HEK293 (cell line): ENCODE data around the gene LRRC47.

Source experiments
- KLF10 ChIP-seq: fragments of 450-650 bp; IDR thresholded peaks from 2 replicates; pipeline ENCODE4 v1.5.1; 2018; ENCODE audit warnings: missing biosample characterization, mild to moderate bottlenecking, missing genetic modification characterization
- KLF7 ChIP-seq: fragments of 450-650 bp; formaldehyde crosslinking; IDR thresholded peaks from 2 replicates; pipeline ENCODE4 v1.5.1; 2016; ENCODE audit warnings: missing biosample characterization, missing genetic modification characterization, borderline replicate concordance
- SCRT1 ChIP-seq: fragments of 450-650 bp; formaldehyde crosslinking; IDR thresholded peaks from 2 replicates; pipeline ENCODE4 v1.5.1; 2016; ENCODE audit warnings: missing biosample characterization, missing genetic modification characterization, borderline replicate concordance
- ZBTB7A ChIP-seq: fragments of 450-650 bp; formaldehyde crosslinking; IDR thresholded peaks from 2 replicates; pipeline ENCODE4 v1.5.1; 2016; ENCODE audit warnings: low read depth, missing biosample characterization, missing genetic modification characterization
- ZBTB8A ChIP-seq: fragments of 450-650 bp; formaldehyde crosslinking; IDR thresholded peaks from 2 replicates; pipeline ENCODE4 v1.5.1; 2016; ENCODE audit warnings: missing biosample characterization, missing genetic modification characterization
- ZNF121 ChIP-seq: fragments of 450-650 bp; formaldehyde crosslinking; IDR thresholded peaks from 2 replicates; pipeline ENCODE4 v1.5.1; 2016; ENCODE audit warnings: missing biosample characterization, missing genetic modification characterization
- ZNF157 ChIP-seq: fragments of 450-650 bp; formaldehyde crosslinking; IDR thresholded peaks from 2 replicates; pipeline ENCODE4 v1.5.1; 2016; ENCODE audit warnings: missing biosample characterization, missing genetic modification characterization
- ZNF211 ChIP-seq: fragments of 450-650 bp; formaldehyde crosslinking; IDR thresholded peaks from 2 replicates; pipeline ENCODE4 v1.5.1; 2016; ENCODE audit warnings: low read depth, missing biosample characterization, missing genetic modification characterization
- ZNF274 ChIP-seq, 2 experiments: fragments of 200-500 bp in 1 of 2; fragments of 450-650 bp in 1 of 2; sonication (Bioruptor generic) in 1 of 2; formaldehyde crosslinking in 1 of 2; IDR thresholded peaks; 2 replicates each; pipeline versions ENCODE4 v1.5.1 to v1.6.1; 2014 to 2016; ENCODE audit warnings: borderline replicate concordance in 1 of 2, inconsistent platforms in 1 of 2, low read length in 1 of 2, missing biosample characterization in 1 of 2, missing genetic modification characterization in 1 of 2
- ZNF335 ChIP-seq: fragments of 450-650 bp; formaldehyde crosslinking; conservative IDR thresholded peaks from 2 replicates; pipeline ENCODE4 v1.5.1; 2016; ENCODE audit warnings: missing biosample characterization, missing genetic modification characterization
- ZNF341 ChIP-seq: fragments of 450-650 bp; formaldehyde crosslinking; IDR thresholded peaks from 2 replicates; pipeline ENCODE4; 2016; ENCODE audit warnings: low read depth, missing biosample characterization, missing genetic modification characterization
- ZNF510 ChIP-seq: fragments of 450-650 bp; formaldehyde crosslinking; IDR thresholded peaks from 2 replicates; pipeline ENCODE4 v1.5.1; 2018; ENCODE audit warnings: mild to moderate bottlenecking, missing genetic modification characterization, missing biosample characterization; ENCODE audit not compliant: insufficient replicate concordance
- ZNF521 ChIP-seq: fragments of 450-650 bp; formaldehyde crosslinking; IDR thresholded peaks from 2 replicates; pipeline ENCODE4 v1.5.1; 2017; ENCODE audit warnings: missing biosample characterization, mild to moderate bottlenecking, missing genetic modification characterization
- ZNF548 ChIP-seq: fragments of 450-650 bp; formaldehyde crosslinking; IDR thresholded peaks from 2 replicates; pipeline ENCODE4 v1.5.1; 2016; ENCODE audit warnings: missing biosample characterization, missing genetic modification characterization
- ZNF624 ChIP-seq: fragments of 450-650 bp; formaldehyde crosslinking; IDR thresholded peaks from 2 replicates; pipeline ENCODE4 v1.5.1; 2017; ENCODE audit warnings: missing biosample characterization, missing genetic modification characterization
- ZNF629 ChIP-seq: fragments of 450-650 bp; formaldehyde crosslinking; IDR thresholded peaks from 2 replicates; pipeline ENCODE4 v1.5.1; 2017; ENCODE audit warnings: missing biosample characterization, missing genetic modification characterization
- ZNF654 ChIP-seq: fragments of 450-650 bp; formaldehyde crosslinking; IDR thresholded peaks from 2 replicates; pipeline ENCODE4 v1.5.1; 2016; ENCODE audit warnings: low read depth, missing biosample characterization, missing genetic modification characterization
- ZNF76 ChIP-seq: fragments of 450-650 bp; formaldehyde crosslinking; IDR thresholded peaks from 2 replicates; pipeline ENCODE4; 2016; ENCODE audit warnings: low read depth, missing biosample characterization, missing genetic modification characterization, borderline replicate concordance
- ZNF837 ChIP-seq: fragments of 450-650 bp; formaldehyde crosslinking; IDR thresholded peaks from 2 replicates; pipeline ENCODE4 v1.5.1; 2016; ENCODE audit warnings: missing biosample characterization, missing genetic modification characterization
- ZXDB ChIP-seq: fragments of 450-650 bp; formaldehyde crosslinking; IDR thresholded peaks from 2 replicates; pipeline ENCODE4 v1.5.1; 2016; ENCODE audit warnings: missing biosample characterization, missing genetic modification characterization
- TF ChIP-seq, protein P1 (sequence below): fragments of 450-650 bp; formaldehyde crosslinking; IDR thresholded peaks from 2 replicates; pipeline ENCODE4 v1.5.1; 2016; ENCODE audit warnings: missing biosample characterization, missing genetic modification characterization
- TF ChIP-seq, protein P2 (sequence below): fragments of 450-650 bp; formaldehyde crosslinking; IDR thresholded peaks from 2 replicates; pipeline ENCODE4 v1.5.1; 2016; ENCODE audit warnings: missing biosample characterization, missing genetic modification characterization
- TF ChIP-seq, protein P3 (sequence below): fragments of 450-650 bp; formaldehyde crosslinking; IDR thresholded peaks from 2 replicates; pipeline ENCODE4 v1.5.1; 2016; ENCODE audit warnings: missing biosample characterization, missing genetic modification characterization
- TF ChIP-seq, protein P4 (sequence below): fragments of 450-650 bp; IDR thresholded peaks from 2 replicates; pipeline ENCODE4 v1.5.1; 2018; ENCODE audit warnings: missing biosample characterization, missing genetic modification characterization
- TF ChIP-seq, protein P5 (sequence below): fragments of 450-650 bp; formaldehyde crosslinking; IDR thresholded peaks from 2 replicates; pipeline ENCODE4 v1.5.1; 2016; ENCODE audit warnings: missing biosample characterization, missing genetic modification characterization
- TF ChIP-seq, protein P6 (sequence below): fragments of 450-650 bp; formaldehyde crosslinking; IDR thresholded peaks from 2 replicates; pipeline ENCODE4 v1.5.1; 2016; ENCODE audit warnings: missing biosample characterization, missing genetic modification characterization, low read depth

LRRC47 gene

DNA sequence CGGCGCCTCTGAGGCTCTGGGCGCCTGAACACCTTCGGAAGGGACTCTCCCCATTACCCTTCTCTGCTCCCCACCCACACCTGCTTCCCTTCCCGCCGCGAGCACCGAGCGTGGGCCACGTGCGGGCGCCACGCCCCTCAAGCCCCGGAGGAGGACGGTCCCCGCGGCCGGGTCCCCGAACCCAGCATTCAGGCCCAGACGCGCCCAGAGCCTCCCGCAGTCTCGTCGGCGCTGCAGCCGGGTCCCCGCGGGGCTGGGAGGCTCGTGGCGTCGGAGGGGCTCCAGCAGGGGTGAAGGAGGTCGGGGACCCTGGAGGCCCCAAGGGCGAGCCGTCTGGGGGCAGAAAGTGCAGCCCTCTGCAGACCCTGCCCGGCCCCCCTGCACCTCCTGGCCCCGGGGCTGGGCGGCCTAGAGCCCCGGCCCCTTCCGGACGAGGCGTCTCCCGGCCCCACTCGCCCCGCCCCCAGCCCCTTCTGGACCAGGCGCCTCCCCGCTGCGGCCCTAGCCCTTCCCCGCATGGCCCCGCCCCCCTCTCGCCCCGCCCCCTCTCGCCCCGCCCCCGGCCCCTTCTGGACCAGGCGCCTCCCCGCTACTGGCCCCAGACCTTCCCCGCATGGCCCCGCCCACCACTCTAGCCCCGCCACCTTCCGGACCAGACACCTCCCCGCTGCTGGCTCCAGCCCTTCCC lies 24.1 kb downstream of the LRRC47 start (continued):
- TF ChIP-seq, protein P1, sequence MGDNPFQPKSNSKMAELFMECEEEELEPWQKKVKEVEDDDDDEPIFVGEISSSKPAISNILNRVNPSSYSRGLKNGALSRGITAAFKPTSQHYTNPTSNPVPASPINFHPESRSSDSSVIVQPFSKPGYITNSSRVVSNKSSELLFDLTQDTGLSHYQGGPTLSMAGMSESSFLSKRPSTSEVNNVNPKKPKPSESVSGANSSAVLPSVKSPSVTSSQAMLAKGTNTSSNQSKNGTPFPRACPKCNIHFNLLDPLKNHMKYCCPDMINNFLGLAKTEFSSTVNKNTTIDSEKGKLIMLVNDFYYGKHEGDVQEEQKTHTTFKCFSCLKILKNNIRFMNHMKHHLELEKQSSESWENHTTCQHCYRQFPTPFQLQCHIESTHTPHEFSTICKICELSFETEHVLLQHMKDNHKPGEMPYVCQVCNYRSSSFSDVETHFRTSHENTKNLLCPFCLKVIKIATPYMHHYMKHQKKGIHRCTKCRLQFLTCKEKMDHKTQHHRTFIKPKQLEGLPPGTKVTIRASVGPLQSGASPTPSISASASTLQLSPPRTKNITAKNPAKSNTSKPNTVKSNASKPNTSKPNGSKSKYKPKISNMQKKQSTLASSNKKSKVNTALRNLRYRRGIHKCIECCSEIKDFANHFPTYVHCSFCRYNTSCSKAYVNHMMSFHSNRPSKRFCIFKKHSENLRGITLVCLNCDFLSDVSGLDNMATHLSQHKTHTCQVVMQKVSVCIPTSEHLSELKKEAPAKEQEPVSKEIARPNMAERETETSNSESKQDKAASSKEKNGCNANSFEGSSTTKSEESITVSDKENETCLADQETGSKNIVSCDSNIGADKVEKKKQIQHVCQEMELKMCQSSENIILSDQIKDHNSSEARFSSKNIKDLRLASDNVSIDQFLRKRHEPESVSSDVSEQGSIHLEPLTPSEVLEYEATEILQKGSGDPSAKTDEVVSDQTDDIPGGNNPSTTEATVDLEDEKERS, result no peak
- TF ChIP-seq ZNF624 (tag by site-specific recombination) (no peak), ZNF335 (tag by site-specific recombination) (no peak), KLF7 (no peak; the same call in 1 of the 2 replicates), ZNF510 (no peak), ZNF76 (tag by site-specific recombination) (peak; percentile 42; the same call in 1 of the 2 replicates), ZNF121 (no peak), ZNF211 (tag by site-specific recombination) (no peak), ZNF157 (tag by site-specific recombination) (no peak), ZNF837 (tag by site-specific recombination) (no peak), ZBTB7A (tag by site-specific recombination) (0 out of 2 replicates have a peak, but pooled peaks have one; percentile 29), SCRT1 (tag by site-specific recombination) (no peak), ZNF274 (IDR thresholded peaks at IDR 0.05; ENCODE audit: low read length) (no peak), ZNF274 (tag by site-specific recombination; IDR thresholded peaks at IDR 0.05; ENCODE audit: borderline replicate concordance) (no peak), ZNF548 (tag by site-specific recombination) (no peak), ZNF521 (no peak), ZNF629 (tag by site-specific recombination) (no peak), KLF10 (tag by site-specific recombination) (peak; percentile 27; the same call in 1 of the 2 replicates), ZNF654 (no peak), ZBTB8A (tag by site-specific recombination) (peak; percentile 55; the same call in 1 of the 2 replicates), ZXDB (peak; percentile 60; the same call in 1 of the 2 replicates), ZNF341 (tag by site-specific recombination) (no peak)
- TF ChIP-seq, protein P2, sequence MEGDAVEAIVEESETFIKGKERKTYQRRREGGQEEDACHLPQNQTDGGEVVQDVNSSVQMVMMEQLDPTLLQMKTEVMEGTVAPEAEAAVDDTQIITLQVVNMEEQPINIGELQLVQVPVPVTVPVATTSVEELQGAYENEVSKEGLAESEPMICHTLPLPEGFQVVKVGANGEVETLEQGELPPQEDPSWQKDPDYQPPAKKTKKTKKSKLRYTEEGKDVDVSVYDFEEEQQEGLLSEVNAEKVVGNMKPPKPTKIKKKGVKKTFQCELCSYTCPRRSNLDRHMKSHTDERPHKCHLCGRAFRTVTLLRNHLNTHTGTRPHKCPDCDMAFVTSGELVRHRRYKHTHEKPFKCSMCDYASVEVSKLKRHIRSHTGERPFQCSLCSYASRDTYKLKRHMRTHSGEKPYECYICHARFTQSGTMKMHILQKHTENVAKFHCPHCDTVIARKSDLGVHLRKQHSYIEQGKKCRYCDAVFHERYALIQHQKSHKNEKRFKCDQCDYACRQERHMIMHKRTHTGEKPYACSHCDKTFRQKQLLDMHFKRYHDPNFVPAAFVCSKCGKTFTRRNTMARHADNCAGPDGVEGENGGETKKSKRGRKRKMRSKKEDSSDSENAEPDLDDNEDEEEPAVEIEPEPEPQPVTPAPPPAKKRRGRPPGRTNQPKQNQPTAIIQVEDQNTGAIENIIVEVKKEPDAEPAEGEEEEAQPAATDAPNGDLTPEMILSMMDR (tag by site-specific recombination), result no peak
- TF ChIP-seq, protein P3, sequence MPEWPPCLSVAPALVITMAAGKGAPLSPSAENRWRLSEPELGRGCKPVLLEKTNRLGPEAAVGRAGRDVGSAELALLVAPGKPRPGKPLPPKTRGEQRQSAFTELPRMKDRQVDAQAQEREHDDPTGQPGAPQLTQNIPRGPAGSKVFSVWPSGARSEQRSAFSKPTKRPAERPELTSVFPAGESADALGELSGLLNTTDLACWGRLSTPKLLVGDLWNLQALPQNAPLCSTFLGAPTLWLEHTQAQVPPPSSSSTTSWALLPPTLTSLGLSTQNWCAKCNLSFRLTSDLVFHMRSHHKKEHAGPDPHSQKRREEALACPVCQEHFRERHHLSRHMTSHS (tag by site-specific recombination), result no peak
- TF ChIP-seq, protein P4, sequence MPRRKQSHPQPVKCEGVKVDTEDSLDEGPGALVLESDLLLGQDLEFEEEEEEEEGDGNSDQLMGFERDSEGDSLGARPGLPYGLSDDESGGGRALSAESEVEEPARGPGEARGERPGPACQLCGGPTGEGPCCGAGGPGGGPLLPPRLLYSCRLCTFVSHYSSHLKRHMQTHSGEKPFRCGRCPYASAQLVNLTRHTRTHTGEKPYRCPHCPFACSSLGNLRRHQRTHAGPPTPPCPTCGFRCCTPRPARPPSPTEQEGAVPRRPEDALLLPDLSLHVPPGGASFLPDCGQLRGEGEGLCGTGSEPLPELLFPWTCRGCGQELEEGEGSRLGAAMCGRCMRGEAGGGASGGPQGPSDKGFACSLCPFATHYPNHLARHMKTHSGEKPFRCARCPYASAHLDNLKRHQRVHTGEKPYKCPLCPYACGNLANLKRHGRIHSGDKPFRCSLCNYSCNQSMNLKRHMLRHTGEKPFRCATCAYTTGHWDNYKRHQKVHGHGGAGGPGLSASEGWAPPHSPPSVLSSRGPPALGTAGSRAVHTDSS (tag by site-specific recombination), result no peak
- TF ChIP-seq, protein P5, sequence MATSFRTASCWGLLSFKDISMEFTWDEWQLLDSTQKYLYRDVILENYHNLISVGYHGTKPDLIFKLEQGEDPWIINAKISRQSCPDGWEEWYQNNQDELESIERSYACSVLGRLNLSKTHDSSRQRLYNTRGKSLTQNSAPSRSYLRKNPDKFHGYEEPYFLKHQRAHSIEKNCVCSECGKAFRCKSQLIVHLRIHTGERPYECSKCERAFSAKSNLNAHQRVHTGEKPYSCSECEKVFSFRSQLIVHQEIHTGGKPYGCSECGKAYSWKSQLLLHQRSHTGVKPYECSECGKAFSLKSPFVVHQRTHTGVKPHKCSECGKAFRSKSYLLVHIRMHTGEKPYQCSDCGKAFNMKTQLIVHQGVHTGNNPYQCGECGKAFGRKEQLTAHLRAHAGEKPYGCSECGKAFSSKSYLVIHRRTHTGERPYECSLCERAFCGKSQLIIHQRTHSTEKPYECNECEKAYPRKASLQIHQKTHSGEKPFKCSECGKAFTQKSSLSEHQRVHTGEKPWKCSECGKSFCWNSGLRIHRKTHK, result no peak
- TF ChIP-seq, protein P6, sequence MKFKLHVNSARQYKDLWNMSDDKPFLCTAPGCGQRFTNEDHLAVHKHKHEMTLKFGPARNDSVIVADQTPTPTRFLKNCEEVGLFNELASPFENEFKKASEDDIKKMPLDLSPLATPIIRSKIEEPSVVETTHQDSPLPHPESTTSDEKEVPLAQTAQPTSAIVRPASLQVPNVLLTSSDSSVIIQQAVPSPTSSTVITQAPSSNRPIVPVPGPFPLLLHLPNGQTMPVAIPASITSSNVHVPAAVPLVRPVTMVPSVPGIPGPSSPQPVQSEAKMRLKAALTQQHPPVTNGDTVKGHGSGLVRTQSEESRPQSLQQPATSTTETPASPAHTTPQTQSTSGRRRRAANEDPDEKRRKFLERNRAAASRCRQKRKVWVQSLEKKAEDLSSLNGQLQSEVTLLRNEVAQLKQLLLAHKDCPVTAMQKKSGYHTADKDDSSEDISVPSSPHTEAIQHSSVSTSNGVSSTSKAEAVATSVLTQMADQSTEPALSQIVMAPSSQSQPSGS (tag by site-specific recombination), result no peak
